Superior temporal gyrus (tissue), 1 donor: ENCODE measurements around the gene NUBP2.

Experiments
- DNase-seq: peaks from one replicate; pipeline ENCODE4 v3.0.0-alpha.2; 2016; ENCODE audit errors: extremely low spot score

The NUBP2 gene

DNA sequence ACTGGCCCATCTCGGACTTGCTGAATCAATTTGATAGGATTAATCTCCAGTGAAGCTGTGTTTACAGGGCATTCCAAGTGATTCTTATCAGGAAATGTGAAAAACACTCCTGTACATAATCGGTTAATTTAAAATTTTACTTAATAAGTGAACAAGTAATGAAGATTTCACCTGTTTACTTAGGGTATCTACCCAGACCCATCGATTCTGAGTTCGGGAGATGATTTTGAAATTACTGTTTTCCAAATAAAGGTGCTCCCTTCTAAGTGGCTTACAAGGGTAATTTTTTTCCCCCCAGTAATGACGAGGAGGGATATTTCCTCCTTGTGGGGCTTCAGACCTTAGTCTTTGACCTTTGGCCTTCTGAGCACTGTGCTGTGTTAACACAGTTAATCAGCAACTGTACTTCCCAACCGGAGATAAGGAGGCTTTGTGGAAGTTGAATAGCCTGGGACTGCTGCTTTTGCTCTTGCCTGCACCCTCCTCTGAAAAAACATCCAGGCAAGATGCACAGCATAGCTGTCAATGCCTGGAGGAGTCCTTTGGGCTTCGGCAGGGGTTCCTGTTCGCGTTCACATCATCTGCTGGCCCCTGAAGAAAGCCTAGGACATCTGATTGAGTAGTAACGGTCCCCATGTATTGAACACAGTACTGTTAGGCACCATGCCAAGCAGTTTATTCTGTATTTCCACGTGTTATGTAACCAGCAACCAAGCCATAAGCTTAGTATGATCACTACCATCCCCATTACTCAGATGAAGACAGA lies 46.1 kb downstream of the NUBP2 start:
- DNase-seq: no peak

DNA sequence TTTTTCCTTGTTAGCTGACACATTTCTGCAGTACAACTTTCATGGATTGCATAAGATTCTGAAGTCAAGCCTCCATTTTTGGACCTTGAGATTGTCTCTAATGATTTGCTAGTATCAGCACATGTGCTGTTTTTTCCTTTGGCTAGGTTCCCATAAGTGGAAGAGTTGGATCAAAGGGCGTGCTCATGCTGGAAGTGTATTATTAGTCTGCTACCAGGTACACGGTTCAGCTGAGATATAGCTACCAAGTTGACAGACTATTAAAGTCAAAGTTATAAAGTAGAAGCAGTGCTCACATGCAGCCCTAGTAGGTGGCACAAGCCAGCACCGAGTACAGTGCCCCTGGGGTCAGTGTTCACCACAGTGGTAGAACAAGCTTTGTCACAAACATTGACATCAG lies 47.5 kb downstream of the NUBP2 start:
- no peak for DNase-seq

DNA sequence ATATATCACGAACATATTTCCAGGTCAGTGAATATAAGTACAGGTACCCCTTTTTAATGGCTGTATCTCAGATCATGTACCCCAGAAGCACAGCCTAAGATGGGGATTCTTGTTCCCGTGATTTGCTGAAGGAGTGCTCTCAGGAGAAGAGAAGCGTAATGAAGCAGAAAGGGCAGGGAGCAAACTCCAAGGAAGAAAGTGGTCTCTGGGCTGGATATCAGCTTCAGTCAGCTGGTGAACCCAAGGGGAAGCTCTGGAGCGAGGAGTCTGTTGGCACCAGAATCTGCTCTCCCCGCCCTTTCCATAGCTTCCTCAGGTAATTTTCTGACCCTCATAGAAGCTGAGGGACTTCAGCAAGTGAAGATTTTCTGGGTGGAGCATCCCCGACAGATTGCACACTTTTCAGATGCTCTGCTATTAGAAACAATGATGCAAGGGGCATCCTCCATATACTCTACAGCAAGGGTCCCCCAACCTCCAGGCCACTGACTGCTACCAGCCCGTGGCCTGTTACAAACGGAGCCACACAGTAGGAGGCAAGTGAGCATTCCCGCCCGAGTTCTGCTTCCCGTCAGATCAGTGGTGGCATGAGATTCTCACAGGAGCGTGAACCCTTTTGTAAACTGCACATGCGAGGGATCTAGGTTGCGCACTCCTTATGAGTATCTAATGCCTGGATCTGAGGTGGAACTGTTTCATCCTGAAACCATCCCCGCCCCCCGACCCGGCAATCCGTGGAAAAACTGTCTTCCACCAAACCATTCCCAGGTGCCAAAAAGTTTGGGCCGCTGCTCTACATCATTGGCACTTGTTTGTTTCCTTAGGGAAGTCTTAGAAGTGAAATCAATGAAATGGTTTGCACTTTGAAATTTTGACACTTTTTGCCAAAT lies 48.7 kb downstream of the NUBP2 start:
- DNase-seq: no peak

DNA sequence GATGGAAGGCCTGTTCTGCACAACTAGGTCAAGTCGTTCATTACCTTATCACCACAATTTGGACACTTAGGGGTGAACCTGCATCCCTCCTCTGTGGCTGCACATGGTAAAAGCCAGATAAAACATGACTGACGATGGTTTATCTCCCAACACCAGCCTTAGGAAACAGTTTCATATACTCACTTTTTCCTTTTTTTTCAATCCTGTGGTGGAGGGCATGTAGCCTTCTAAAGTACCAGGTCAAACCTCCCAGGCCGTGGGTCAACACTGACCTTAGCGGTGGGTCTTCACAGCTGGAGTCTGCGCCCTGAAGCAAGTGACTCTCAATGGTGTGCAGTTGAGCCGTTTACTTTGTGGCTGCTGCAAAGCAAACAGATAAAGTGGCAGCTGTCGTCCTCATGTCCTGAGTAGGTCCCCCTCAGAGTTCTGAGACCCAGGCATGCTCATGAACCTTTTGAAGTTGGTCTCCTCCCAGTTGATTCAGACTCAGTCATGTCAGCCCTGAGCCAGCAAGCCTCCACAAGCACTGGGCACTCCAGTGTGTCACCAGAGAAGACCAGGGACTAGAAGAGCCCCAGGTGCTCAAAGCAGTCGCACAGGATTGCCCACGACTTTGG lies 50.2 kb downstream of the NUBP2 start:
- no peak for DNase-seq

DNA sequence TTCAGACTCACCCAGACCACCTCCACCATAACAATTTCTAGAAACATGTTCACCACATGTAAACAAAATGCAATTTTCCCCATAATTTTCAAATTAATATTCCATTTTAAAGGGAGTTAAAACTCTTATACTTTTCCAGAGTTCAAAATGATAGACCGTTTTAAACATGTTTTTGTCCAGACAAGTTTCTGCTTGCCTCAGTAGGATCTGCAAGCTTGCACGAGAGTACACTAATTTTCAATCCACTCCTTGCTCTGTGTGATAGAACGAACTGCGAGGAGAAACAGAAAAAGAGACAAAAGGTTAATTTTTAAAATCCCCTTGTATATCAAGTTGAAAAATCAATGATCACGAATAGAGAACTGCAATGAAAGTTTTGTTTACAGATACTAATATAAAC lies 51.3 kb downstream of the NUBP2 start:
- DNase-seq: no peak
